A549 treated with RU486 at 1 μM for 4 hours (cell line): ENCODE results near the gene GRXCR1. TPM values are rescaled to one million over a fixed set of nuclear protein-coding genes. Genes with fewer than 3 reads are reported as not detected.

Experiments used
- total RNA-seq: library from RNA; stranded (reverse); fragments of 200-300 nt; extraction: Qiagen RNA extraction; gene quantifications from 5 replicates; pipeline ENCODE4 v1.2.3, GENCODE V29; 2022; ENCODE audit warnings: low read depth

The GRXCR1 gene
- not detected in 5 replicates for total RNA-seq

GRCh38 chr4:42892413-42892812 is at the start of gene GRXCR1:
Gene GRXCR1, plus strand, starts transcription at chr4:42892713. Its CDS starts 554 bp downstream, at chr4:42893267.

Other genes starting within 250 kb of the GRXCR1 start
- 0.02 to 0.10 TPM (median 0.07 TPM) in 5 replicates for gene ATP8A1, start 235.6 kb upstream of the GRXCR1 start, total RNA-seq